ENCODE measurements around the gene TBCB. TPM values are rescaled to one million over a fixed set of nuclear protein-coding genes. Genes with fewer than 3 reads are reported as not detected.

TBCB gene
- total and polyA plus RNA-seq, 2 experiments from 2014 or later = 123 to 149 TPM

GRCh38 chr19:36139120-36139472 lies 23.8 kb downstream of the TBCB start:
- Histone ChIP-seq H3K4me3 (peak overlapping the region; percentile 56), H3K36me3 (replicated peaks; ENCODE audit: insufficient read depth, low read depth) (no peaks in the 10 kb centered on the region), H4K20me1 (ENCODE audit: insufficient read depth, poor library complexity, severe bottlenecking) (peaks cover 9% of the 10 kb centered on the region)

GRCh38 chr19:36139473-36140303 lies 24.4 kb downstream of the TBCB start, which contains the start of gene CAPNS1:
Gene CAPNS1, plus strand, starts transcription at chr19:36140066. Its CDS starts 946 bp downstream, at chr19:36141012.
- DNase-seq (ENCODE audit: low spot score) = peak; percentile 99
- H4K20me1 ChIP-seq (ENCODE audit: insufficient read depth, poor library complexity, severe bottlenecking) = peaks cover 9% of the 10 kb centered on the region
- no peak for TF ChIP-seq EZH2 (IDR thresholded peaks at IDR 0.05; ENCODE audit: borderline replicate concordance)
- TF ChIP-seq, protein P1, sequence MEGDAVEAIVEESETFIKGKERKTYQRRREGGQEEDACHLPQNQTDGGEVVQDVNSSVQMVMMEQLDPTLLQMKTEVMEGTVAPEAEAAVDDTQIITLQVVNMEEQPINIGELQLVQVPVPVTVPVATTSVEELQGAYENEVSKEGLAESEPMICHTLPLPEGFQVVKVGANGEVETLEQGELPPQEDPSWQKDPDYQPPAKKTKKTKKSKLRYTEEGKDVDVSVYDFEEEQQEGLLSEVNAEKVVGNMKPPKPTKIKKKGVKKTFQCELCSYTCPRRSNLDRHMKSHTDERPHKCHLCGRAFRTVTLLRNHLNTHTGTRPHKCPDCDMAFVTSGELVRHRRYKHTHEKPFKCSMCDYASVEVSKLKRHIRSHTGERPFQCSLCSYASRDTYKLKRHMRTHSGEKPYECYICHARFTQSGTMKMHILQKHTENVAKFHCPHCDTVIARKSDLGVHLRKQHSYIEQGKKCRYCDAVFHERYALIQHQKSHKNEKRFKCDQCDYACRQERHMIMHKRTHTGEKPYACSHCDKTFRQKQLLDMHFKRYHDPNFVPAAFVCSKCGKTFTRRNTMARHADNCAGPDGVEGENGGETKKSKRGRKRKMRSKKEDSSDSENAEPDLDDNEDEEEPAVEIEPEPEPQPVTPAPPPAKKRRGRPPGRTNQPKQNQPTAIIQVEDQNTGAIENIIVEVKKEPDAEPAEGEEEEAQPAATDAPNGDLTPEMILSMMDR (IDR thresholded peaks at IDR 0.05; ENCODE audit: poor library complexity) = peak; percentile 2
- H3K4me1 ChIP-seq (ENCODE audit: insufficient read depth) = no peaks in the 10 kb centered on the region
- H3K79me2 ChIP-seq = peaks cover 25% of the 10 kb centered on the region
- H3K27ac ChIP-seq = peak within 1 kb of the TSS; percentile 100
- H3K27me3 ChIP-seq = no peaks in the 10 kb centered on the region
- H3K9me2 ChIP-seq (replicated peaks; ENCODE audit: insufficient read depth) = no peaks in the 10 kb centered on the region
- peak within 1 kb of the TSS; percentile 83 for H2AFZ ChIP-seq
- peak within 1 kb of the TSS; percentile 98 for H3K4me3 ChIP-seq
- peak within 1 kb of the TSS; percentile 93 for H3K4me2 ChIP-seq
- no peaks in the 10 kb centered on the region for H3K36me3 ChIP-seq (replicated peaks; ENCODE audit: insufficient read depth, low read depth)
- WGBS (ENCODE audit: low lambda C conversion rate, missing lambda C conversion rate) = 1% methylated on average over 47 of the region's 75 CpGs
- H3K9me3 ChIP-seq (ENCODE audit: low read depth) = no peaks in the 10 kb centered on the region

More at GRCh38 chr19:36139120-36139472, 23.8 kb downstream of the TBCB start:
- Histone ChIP-seq H3K9me2 (replicated peaks; ENCODE audit: insufficient read depth) (no peaks in the 10 kb centered on the region), H3K27me3 (no peaks in the 10 kb centered on the region), H3K9me3 (ENCODE audit: low read depth) (no peaks in the 10 kb centered on the region), H3K4me1 (ENCODE audit: insufficient read depth) (no peaks in the 10 kb centered on the region), H3K4me2 (peak overlapping the region; percentile 89), H3K79me2 (peaks cover 25% of the 10 kb centered on the region), H3K27ac (peak overlapping the region; percentile 98), H2AFZ (peak overlapping the region; percentile 83)
- DNase-seq (ENCODE audit: low spot score) = no peak
- no peak for TF ChIP-seq EZH2 (IDR thresholded peaks at IDR 0.05; ENCODE audit: borderline replicate concordance)
- TF ChIP-seq EZH2phosphoT487 (IDR thresholded peaks at IDR 0.05; ENCODE audit: low read depth, severe bottlenecking, unreplicated experiment) = no peak
- TF ChIP-seq, protein P1 (IDR thresholded peaks at IDR 0.05; ENCODE audit: poor library complexity) = no peak
- 68% methylated on average over 7 of the region's 7 CpGs for WGBS (ENCODE audit: low lambda C conversion rate, missing lambda C conversion rate)

GRCh38 chr19:36140304-36141038 lies 25.2 kb downstream of the TBCB start:
- peak; percentile 71 for DNase-seq (ENCODE audit: low spot score)
- H3K9me2 ChIP-seq (replicated peaks; ENCODE audit: insufficient read depth) = no peaks in the 10 kb centered on the region
- no peaks in the 10 kb centered on the region for H3K4me1 ChIP-seq (ENCODE audit: insufficient read depth)
- no peaks in the 10 kb centered on the region for H3K36me3 ChIP-seq (replicated peaks; ENCODE audit: insufficient read depth, low read depth)
- H3K4me2 ChIP-seq = peak overlapping the region; percentile 93
- peaks cover 25% of the 10 kb centered on the region for H3K79me2 ChIP-seq
- H3K9me3 ChIP-seq (ENCODE audit: low read depth) = no peaks in the 10 kb centered on the region
- no peaks in the 10 kb centered on the region for H3K27me3 ChIP-seq
- peak overlapping the region; percentile 62 for H2AFZ ChIP-seq
- peak overlapping the region; percentile 100 for H3K27ac ChIP-seq
- TF ChIP-seq, protein P1 (IDR thresholded peaks at IDR 0.05; ENCODE audit: poor library complexity) = no peak
- TF ChIP-seq EZH2 (IDR thresholded peaks at IDR 0.05; ENCODE audit: borderline replicate concordance) = no peak
- no peak for TF ChIP-seq EZH2phosphoT487 (IDR thresholded peaks at IDR 0.05; ENCODE audit: low read depth, severe bottlenecking, unreplicated experiment)
- H4K20me1 ChIP-seq (ENCODE audit: insufficient read depth, poor library complexity, severe bottlenecking) = peaks cover 9% of the 10 kb centered on the region
- H3K4me3 ChIP-seq = peak overlapping the region; percentile 98
- under 1% methylated on average over 24 of the region's 31 CpGs for WGBS (ENCODE audit: low lambda C conversion rate, missing lambda C conversion rate)
